DMS153 treated with DMSO at 0.1 percent for 48 hours (cell line): Measurements from ENCODE around the gene TWNK.

Source experiments
- DNase-seq: peaks from one replicate; lab custom pipeline; 2025; ENCODE audit not compliant: unreplicated experiment; lab: John Stamatoyannopoulos, UW

Gene TWNK

GRCh38 chr10:100996678-100997359 lies 9.5 kb downstream of the TWNK start:
- peak; percentile 35 for DNase-seq

DNA sequence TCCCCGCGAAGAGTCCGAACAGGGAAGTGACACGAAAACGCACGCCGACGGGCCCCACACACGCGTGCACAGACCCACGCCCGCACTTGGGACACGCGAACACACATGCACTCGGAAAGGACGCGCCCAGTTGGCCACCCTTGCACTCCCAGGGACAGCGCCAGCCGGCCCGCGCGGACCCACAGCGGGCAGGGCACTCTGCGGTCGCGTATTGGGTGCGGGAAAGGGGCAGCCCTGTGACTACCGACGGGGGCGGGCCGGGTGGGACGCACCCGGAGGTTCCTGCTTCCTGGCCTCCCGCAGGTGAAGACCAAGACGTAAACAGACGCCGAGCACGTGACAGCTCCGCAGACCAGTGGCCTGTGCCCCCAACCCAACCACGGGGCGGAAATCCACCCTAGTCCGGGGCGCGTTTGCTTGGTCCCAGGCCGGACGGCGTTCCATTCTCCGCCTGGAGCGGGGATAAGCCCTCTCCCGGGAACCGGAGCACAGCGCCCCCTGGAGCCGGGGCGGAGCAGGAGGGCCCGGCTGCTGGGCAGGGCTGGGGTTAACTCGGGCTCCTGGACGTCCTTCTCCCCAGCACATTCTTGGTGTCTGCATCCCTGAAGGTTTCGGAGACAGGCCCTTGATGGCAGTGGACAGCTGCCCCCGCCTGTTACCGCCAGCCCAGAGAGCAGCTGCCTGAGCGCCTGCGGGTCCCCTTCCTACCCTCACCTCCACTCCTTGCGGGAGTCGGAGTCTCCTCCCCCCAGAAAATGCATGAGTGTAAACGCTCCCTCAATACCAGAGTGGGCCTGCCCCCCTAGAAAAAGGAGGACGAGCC lies 10.2 kb downstream of the TWNK start:
- peak; percentile 39 for DNase-seq

GRCh38 chr10:100998183-100998990 lies 11.0 kb downstream of the TWNK start:
- peak; percentile 77 for DNase-seq

DNA sequence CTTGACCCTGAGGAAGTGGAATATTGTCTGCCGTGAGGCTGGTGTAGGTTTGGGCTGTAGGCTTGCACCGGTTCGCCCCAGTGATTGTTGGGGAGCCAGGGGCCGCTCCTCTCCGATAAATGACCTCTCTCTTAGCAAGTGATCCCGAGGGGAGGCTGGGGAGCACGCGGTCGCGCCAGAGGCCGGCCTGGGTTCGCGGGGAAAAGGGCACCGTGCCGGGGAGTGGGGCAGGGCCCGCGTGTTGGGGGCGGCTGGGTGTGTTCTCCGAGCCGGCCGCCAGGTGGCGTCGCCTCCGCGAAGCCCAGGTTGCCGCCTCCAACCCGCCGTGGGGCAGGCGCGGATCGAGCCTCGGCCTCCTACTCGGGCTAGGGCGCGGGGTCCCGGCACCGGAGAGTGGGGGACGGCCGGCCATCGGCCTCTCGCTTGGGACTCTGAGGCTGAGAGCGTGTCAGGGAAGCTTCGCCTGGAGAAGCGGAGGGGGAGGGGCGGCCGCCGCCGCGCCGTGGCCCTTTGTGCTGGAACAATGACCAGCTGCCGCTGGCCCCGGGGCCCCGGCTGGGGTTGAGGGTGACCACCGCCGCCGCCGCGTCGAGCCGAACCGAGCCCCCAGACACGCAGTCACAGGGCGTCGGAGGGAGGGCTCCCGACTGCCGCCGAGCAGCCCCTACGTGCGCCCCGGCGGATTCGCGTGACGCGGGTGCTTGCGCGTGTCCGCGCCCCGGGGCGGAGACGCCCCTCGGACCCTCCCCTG lies 11.8 kb downstream of the TWNK start:
- DNase-seq = peak; percentile 44

DNA sequence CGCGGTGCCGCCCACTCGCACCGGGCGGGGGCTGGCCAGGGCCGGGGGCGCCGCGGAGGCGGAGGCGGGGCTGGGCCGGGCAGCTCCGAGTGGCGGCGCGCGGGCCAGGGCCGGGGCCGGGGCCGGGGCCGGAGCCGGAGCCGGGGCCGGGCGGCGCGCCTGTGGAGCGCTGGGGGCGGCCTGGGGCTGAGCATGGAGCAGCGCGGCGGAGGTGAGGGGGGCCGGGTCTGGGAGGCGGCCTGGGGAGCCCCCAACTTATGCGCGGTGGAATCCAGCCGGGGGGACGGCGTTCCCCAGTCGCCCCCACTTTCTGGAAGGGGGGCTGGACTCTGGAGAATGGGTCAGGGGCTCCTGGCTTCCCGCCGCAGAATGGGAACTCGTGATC lies 12.4 kb downstream of the TWNK start, which contains the start of gene LZTS2:
LZTS2 (plus strand) TSS at position 67 of the 385 bp plus-strand sequence. CDS start 2,731 bp downstream, outside the sequence.
- DNase-seq = no peak

DNA sequence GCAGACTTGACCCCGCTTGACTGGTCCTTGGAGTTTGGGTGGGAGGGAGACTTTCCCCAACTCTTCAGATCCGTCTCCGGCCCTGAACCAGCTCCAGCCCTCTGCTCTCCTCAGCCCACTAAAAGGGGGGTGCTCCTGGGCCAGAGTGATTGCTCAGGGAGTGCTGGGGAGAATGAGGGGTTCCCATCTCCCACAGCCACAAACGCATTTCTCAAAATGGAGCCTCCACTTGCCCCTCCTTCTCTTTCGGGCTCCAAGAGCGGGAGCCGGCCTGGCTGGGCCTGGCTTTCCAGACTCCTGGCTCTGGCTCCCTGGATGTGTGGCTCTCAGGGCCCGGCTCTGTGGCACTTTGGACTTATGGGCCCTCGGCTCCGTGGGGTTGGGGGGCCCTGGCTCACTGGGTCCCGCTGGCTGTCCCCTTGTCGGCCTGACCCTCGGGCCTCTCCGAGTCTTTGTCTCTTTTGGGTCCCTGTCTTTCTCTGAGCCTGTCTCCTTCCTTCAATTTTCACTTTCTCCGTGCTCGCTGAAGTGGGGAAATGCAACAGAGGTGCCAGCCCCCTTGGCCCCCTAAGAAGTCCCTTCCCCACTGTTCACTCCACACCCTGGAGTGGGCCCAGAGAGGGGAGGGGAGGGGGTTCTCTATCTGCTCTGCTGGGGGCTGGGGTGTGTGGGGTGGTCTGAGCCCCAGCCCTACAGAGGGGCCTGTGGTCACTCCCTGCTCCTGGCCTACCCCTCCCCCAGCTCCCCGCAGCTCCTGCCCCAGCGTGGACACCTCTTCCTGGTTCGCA lies 13.0 kb downstream of the TWNK start:
- DNase-seq = no peak

GRCh38 chr10:101000915-101001658 lies 13.7 kb downstream of the TWNK start:
- DNase-seq = no peak

DNA sequence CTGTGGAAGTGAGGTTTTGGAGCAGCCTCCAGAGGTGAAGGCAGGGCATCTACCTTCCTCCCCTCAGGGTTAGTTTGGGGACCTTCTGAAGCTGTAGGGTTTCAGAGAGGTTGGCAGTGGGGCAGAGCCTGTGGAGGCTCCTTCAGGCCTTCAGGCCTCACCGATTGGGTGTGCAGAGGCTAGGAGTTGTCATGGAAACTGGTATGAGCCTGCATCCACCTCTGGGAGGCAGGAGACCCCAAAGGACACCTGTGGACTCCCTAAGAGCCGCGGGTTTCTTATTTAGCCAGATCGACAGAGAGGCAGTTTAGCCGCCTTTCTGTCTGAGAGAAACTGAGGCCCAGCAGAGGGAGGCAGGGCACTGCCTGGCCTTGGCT lies 14.3 kb downstream of the TWNK start:
- no peak for DNase-seq

GRCh38 chr10:101002456-101002855 lies 15.1 kb downstream of the TWNK start:
- no peak for DNase-seq

- DNase-seq = no peak
Measured at GRCh38 chr10:101003639-101004206, 16.4 kb downstream of the TWNK start.

DNA sequence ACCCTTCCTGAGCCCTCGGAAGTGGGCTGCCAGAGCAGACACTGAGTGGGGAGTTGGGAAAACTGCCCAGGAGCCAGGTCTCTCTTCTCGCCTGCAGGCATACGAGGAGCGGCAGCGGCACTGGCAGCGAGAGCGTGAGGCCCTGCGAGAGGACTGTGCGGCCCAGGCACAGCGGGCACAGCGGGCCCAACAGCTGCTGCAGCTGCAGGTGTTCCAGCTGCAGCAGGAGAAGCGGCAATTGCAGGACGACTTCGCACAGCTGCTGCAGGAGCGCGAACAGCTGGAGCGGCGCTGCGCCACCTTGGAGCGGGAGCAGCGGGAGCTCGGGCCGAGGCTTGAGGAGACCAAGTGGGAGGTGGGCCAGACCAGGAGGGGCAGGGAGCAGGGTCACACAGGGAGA lies 18.0 kb downstream of the TWNK start:
- DNase-seq = no peak

- DNase-seq = no peak
Measured at GRCh38 chr10:101005869-101006567, 18.7 kb downstream of the TWNK start.

GRCh38 chr10:101006593-101007098 lies 19.3 kb downstream of the TWNK start:
- DNase-seq = no peak

- DNase-seq = no peak
Measured at GRCh38 chr10:101007099-101007711, 19.9 kb downstream of the TWNK start.

- DNase-seq = no peak
Measured at GRCh38 chr10:101007915-101008822, 20.8 kb downstream of the TWNK start.

DNA sequence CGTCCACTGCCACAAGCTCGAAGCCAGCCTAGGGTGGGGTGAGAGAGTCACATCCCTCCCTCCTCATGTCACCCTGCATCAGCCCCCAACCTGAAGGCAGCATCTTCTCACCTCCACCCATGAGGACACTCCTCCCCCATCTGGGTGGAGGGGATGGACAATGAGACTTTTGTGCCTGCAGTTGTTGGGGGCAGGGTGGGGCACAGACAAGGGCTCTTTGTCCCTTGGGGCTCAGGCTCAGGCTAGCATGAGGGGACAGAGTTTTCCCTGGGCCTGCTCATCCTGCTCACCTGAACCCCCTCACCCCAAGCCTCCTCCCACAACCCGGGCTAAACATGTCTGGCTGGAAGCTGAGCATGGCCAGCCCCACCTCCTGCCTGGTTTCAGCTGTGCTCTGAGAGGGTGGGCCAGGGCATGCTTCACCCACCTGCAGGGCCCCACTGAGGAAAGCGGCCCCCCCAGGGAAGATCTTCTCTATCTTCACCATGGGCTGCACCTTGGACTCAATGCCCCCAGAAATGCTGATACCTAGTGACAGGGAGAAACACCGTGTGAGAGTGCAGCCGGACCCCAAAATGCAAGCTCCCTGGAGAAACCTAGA lies 21.6 kb downstream of the TWNK start:
- DNase-seq = no peak
